SK-N-SH (cell line): ENCODE results near the gene RASGRF2. TPM values are rescaled to one million over a fixed set of nuclear protein-coding genes. Genes with fewer than 3 reads are reported as not detected.

Experiments
- CTCF ChIA-PET: fragments of 300-600, 350-600 bp; formaldehyde crosslinking; extraction: SDS; loops from one replicate; lab custom pipeline; 2021; lab: Yijun Ruan, JAX
- POLR2A ChIA-PET: fragments of 350-600 bp; sonication (Branson Sonifier 250); formaldehyde crosslinking; extraction: SDS; loops from one replicate; lab custom pipeline; 2020; ENCODE audit warnings: antibody characterized with exemption, inconsistent platforms; lab: Yijun Ruan, JAX
- DNase-seq: peaks from one replicate; pipeline ENCODE4 v3.0.0; 2012
- H2AFZ ChIP-seq: fragments of 200-600 bp; sonication (generic); 2 replicates; pipeline ENCODE4 v1.8.1; 2016; ENCODE audit warnings: antibody characterized with exemption, mild to moderate bottlenecking, low read depth
- H3F3A ChIP-seq: fragments of 200-600 bp; sonication (generic); replicated peaks from 2 replicates; pipeline ENCODE3; 2016; ENCODE audit warnings: antibody characterized with exemption, mild to moderate bottlenecking; ENCODE audit not compliant: insufficient read depth
- H3K27ac ChIP-seq, 2 experiments: fragments of 200-500 bp in 1 of 2; fragments of 200-600 bp in 1 of 2; sonication (Bioruptor generic) in 1 of 2; sonication (generic), shearing (Covaris generic) in 1 of 2; 2 replicates each; pipeline versions ENCODE4 v1.5.1 to v1.6.1; 2014 to 2016; ENCODE audit warnings: low read depth in 2 of 2, inconsistent platforms in 1 of 2, low read length in 1 of 2, mild to moderate bottlenecking in 1 of 2, mixed read lengths in 1 of 2
- H3K27me3 ChIP-seq: fragments of 200-600 bp; sonication (generic), shearing (Covaris generic); 2 replicates; pipeline ENCODE4 v1.6.1; 2016; ENCODE audit warnings: mixed run types; ENCODE audit not compliant: insufficient read depth
- H3K36me3 ChIP-seq, 2 experiments: fragments of 200-500 bp in 1 of 2; fragments of 200-600 bp in 1 of 2; sonication (Bioruptor generic) in 1 of 2; sonication (generic) in 1 of 2; replicated peaks in 1 of 2; 2 replicates each; pipeline versions ENCODE3 to v1.5.1; 2014 to 2016; ENCODE audit warnings: low read length in 1 of 2, mild to moderate bottlenecking in 1 of 2; ENCODE audit not compliant: insufficient read depth in 2 of 2, control insufficient read depth in 1 of 2
- H3K4me1 ChIP-seq, 2 experiments: fragments of 200-500 bp in 1 of 2; fragments of 200-600 bp in 1 of 2; sonication (Bioruptor generic) in 1 of 2; sonication (generic), shearing (Covaris generic) in 1 of 2; 2 replicates each; pipeline versions ENCODE4 v1.5.1 to v1.6.1; 2014 to 2016; ENCODE audit warnings: low read depth in 1 of 2, low read length in 1 of 2, mixed run types in 1 of 2; ENCODE audit not compliant: insufficient read depth in 2 of 2, control insufficient read depth in 1 of 2
- H3K4me2 ChIP-seq: fragments of 200-600 bp; sonication (generic), shearing (Covaris generic); 2 replicates; pipeline ENCODE4 v1.6.1; 2017; ENCODE audit warnings: mixed run types
- H3K4me3 ChIP-seq, 2 experiments: fragments of 200-500 bp in 1 of 2; fragments of 200-600 bp in 1 of 2; sonication (Bioruptor generic) in 1 of 2; sonication (generic), shearing (Covaris generic) in 1 of 2; 2 replicates each; pipeline versions ENCODE4 v1.5.1 to v1.8.1; 2014 to 2016; ENCODE audit warnings: low read depth in 2 of 2, inconsistent platforms in 1 of 2, low read length in 1 of 2, mild to moderate bottlenecking in 1 of 2, mixed read lengths in 1 of 2, moderate library complexity in 1 of 2
- H3K79me2 ChIP-seq: fragments of 200-600 bp; sonication (generic); 2 replicates; pipeline ENCODE4 v1.8.1; 2017; ENCODE audit warnings: mild to moderate bottlenecking; ENCODE audit not compliant: insufficient read depth
- H3K9ac ChIP-seq: fragments of 200-600 bp; sonication (generic); 2 replicates; pipeline ENCODE4 v1.6.1; 2017; ENCODE audit warnings: mixed run types
- H3K9me2 ChIP-seq: fragments of 200-600 bp; sonication (generic); 2 replicates; pipeline ENCODE4 v1.6.1; 2017; ENCODE audit warnings: mixed run types
- H3K9me3 ChIP-seq: fragments of 200-600 bp; sonication (generic); 2 replicates; pipeline ENCODE4 v1.6.1; 2017; ENCODE audit warnings: mixed run types, mild to moderate bottlenecking, moderate library complexity
- H4K20me1 ChIP-seq: fragments of 200-600 bp; sonication (generic); 2 replicates; pipeline ENCODE4 v1.6.1; 2017; ENCODE audit warnings: mild to moderate bottlenecking, mixed run types; ENCODE audit not compliant: insufficient read depth
- CTCF ChIP-seq: fragments of 200-600 bp; sonication (generic); IDR thresholded peaks from 2 replicates; pipeline ENCODE4 v1.6.1; 2017; ENCODE audit warnings: antibody characterized with exemption, mild to moderate bottlenecking, moderate library complexity
- EZH2phosphoT487 ChIP-seq: fragments of 200-600 bp; sonication (generic); IDR thresholded peaks from 2 replicates; pipeline ENCODE4 v1.6.1; 2017; ENCODE audit warnings: low read depth, mixed run types, mild to moderate bottlenecking, antibody characterized with exemption, moderate library complexity, borderline replicate concordance
- FOXM1 ChIP-seq: IDR thresholded peaks from 2 replicates; pipeline ENCODE4 v1.4.0; 2012; ENCODE audit warnings: low read depth, mild to moderate bottlenecking
- GABPA ChIP-seq: IDR thresholded peaks from 2 replicates; pipeline ENCODE4 v1.4.0; 2012; ENCODE audit warnings: low read depth, mild to moderate bottlenecking
- JUND ChIP-seq: IDR thresholded peaks from 2 replicates; pipeline ENCODE4 v1.4.0; 2012
- MAX ChIP-seq: IDR thresholded peaks from 2 replicates; pipeline ENCODE4 v1.4.0; 2012; ENCODE audit warnings: low read depth
- MEF2A ChIP-seq: IDR thresholded peaks from 2 replicates; pipeline ENCODE4 v1.4.0; 2012; ENCODE audit warnings: low read depth, borderline replicate concordance
- MXI1 ChIP-seq: IDR thresholded peaks from 2 replicates; pipeline ENCODE4 v1.6.1; 2012; ENCODE audit warnings: mild to moderate bottlenecking, low read depth, low read length, improper control_type of control experiment
- NFIC ChIP-seq: IDR thresholded peaks from 2 replicates; pipeline ENCODE4 v1.4.0; 2012; ENCODE audit warnings: borderline replicate concordance
- NRF1 ChIP-seq: IDR thresholded peaks from 2 replicates; pipeline ENCODE4 v1.6.1; 2012; ENCODE audit warnings: low read depth, mild to moderate bottlenecking, low read length
- POLR2AphosphoS5 ChIP-seq: IDR thresholded peaks from 2 replicates; pipeline ENCODE4 v1.6.1; 2012; ENCODE audit warnings: low read depth, low read length
- RCOR1 ChIP-seq: fragments of 150-350 bp; IDR thresholded peaks from 2 replicates; pipeline ENCODE4 v1.6.1; 2017; ENCODE audit warnings: antibody characterized with exemption, low read length
- RFX5 ChIP-seq: IDR thresholded peaks from 2 replicates; pipeline ENCODE4 v1.6.1; 2012; ENCODE audit warnings: mild to moderate bottlenecking, improper control_type of control experiment, low read length
- RXRA ChIP-seq: IDR thresholded peaks from 2 replicates; pipeline ENCODE4 v1.4.0; 2012; ENCODE audit warnings: low read depth, mild to moderate bottlenecking, borderline replicate concordance
- SMC3 ChIP-seq: IDR thresholded peaks from 2 replicates; pipeline ENCODE4 v1.6.1; 2012; ENCODE audit warnings: low read depth, low read length, improper control_type of control experiment
- USF1 ChIP-seq: IDR thresholded peaks from 2 replicates; pipeline ENCODE4 v1.4.0; 2012; ENCODE audit warnings: low read depth, borderline replicate concordance
- USF2 ChIP-seq: fragments of 150-350 bp; IDR thresholded peaks from 2 replicates; pipeline ENCODE4 v1.6.1; 2017; ENCODE audit warnings: antibody characterized with exemption, low read length, low read depth, borderline replicate concordance
- WGBS: methylation state at CpG from one replicate; pipeline ENCODE4 v1.1.6; 2017; ENCODE audit warnings: low lambda C conversion rate; 5-methylcytosine and 5-hydroxymethylcytosine counted together
- polyA plus RNA-seq, 3 experiments: library from polyadenylated mRNA; depleted of rRNA; stranded (reverse); fragments of >200 nt; gene quantifications; 2 replicates each; pipeline ENCODE4 v1.2.3, GENCODE V29; 2012
- TF ChIP-seq, protein P1 (sequence below): IDR thresholded peaks from 2 replicates; pipeline ENCODE4 v1.4.0; 2012; ENCODE audit warnings: low read depth, borderline replicate concordance
- TF ChIP-seq, protein P2 (sequence below): IDR thresholded peaks from 2 replicates; pipeline ENCODE4; 2012

The RASGRF2 gene
- polyA plus RNA-seq, 1 of the 3 experiments (the other 2 are of a cell fraction), result under 0.01 TPM

GRCh38 chr5:81226949-81227348 is 266.8 kb downstream of the RASGRF2 start:
- Histone ChIP-seq H3K4me2 (no peak overlapping the region), H2AFZ (no peak overlapping the region), H3K4me3 (no peak overlapping the region), H3F3A (no peaks in the 10 kb centered on the region), H3K4me1 (no peaks in the 10 kb centered on the region), H3K36me3 (no peaks in the 10 kb centered on the region), H3K27me3 (no peaks in the 10 kb centered on the region), H3K9me2 (no peaks in the 10 kb centered on the region; the same call in 1 of the 2 replicates), H3K27ac (no peak overlapping the region), H3K9me3 (no peaks in the 10 kb centered on the region), H3K9ac (no peak overlapping the region), H4K20me1 (no peaks in the 10 kb centered on the region), H3K79me2 (no peaks in the 10 kb centered on the region)
- POLR2A ChIA-PET, result no interaction called here
- TF ChIP-seq POLR2AphosphoS5 (no peak), RFX5 (no peak), USF1 (no peak), RXRA (no peak)
- TF ChIP-seq, protein P1, sequence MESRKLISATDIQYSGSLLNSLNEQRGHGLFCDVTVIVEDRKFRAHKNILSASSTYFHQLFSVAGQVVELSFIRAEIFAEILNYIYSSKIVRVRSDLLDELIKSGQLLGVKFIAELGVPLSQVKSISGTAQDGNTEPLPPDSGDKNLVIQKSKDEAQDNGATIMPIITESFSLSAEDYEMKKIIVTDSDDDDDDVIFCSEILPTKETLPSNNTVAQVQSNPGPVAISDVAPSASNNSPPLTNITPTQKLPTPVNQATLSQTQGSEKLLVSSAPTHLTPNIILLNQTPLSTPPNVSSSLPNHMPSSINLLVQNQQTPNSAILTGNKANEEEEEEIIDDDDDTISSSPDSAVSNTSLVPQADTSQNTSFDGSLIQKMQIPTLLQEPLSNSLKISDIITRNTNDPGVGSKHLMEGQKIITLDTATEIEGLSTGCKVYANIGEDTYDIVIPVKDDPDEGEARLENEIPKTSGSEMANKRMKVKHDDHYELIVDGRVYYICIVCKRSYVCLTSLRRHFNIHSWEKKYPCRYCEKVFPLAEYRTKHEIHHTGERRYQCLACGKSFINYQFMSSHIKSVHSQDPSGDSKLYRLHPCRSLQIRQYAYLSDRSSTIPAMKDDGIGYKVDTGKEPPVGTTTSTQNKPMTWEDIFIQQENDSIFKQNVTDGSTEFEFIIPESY, result no peak
- CTCF ChIA-PET, result interaction anchor here (1.2 kb wide), 1 partner anchor 73 kb away, joined by 3 read pairs; no protein-coding TSS in a partner anchor
- WGBS, result 58% methylated on average over 1 of the region's 1 CpG
- DNase-seq, result no peak

- no peaks in the 10 kb centered on the region for H3K9me3 ChIP-seq
- H3K27me3 ChIP-seq, result no peaks in the 10 kb centered on the region
- no peak overlapping the region for H3K4me3 ChIP-seq
- no peaks in the 10 kb centered on the region; the same call in 1 of the 2 replicates for H3K9me2 ChIP-seq
- peaks cover 0 to 3% of the 10 kb centered on the region in 2 experiments; a peak in 1 of 4 replicates for H3K4me1 ChIP-seq
- H3K4me2 ChIP-seq, result no peak overlapping the region
- H3K79me2 ChIP-seq, result no peaks in the 10 kb centered on the region
- DNase-seq, result no peak
- no peaks in the 10 kb centered on the region for H3F3A ChIP-seq
- H3K36me3 ChIP-seq, result no peaks in the 10 kb centered on the region
- no peak overlapping the region for H2AFZ ChIP-seq
- H4K20me1 ChIP-seq, result no peaks in the 10 kb centered on the region
- no peak overlapping the region for H3K27ac ChIP-seq
- H3K9ac ChIP-seq, result no peak overlapping the region
- 64% methylated on average over 4 of the region's 4 CpGs for WGBS
- TF ChIP-seq RFX5 (no peak), MXI1 (no peak), NRF1 (no peak), MEF2A (no peak), USF2 (no peak), MAX (no peak), NFIC (no peak), EZH2phosphoT487 (no peak), FOXM1 (no peak), GABPA (no peak), RXRA (no peak), SMC3 (no peak), JUND (no peak), RCOR1 (no peak), POLR2AphosphoS5 (no peak), CTCF (no peak)
- TF ChIP-seq, protein P2, sequence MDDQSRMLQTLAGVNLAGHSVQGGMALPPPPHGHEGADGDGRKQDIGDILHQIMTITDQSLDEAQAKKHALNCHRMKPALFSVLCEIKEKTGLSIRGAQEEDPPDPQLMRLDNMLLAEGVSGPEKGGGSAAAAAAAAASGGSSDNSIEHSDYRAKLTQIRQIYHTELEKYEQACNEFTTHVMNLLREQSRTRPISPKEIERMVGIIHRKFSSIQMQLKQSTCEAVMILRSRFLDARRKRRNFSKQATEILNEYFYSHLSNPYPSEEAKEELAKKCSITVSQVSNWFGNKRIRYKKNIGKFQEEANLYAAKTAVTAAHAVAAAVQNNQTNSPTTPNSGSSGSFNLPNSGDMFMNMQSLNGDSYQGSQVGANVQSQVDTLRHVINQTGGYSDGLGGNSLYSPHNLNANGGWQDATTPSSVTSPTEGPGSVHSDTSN, result no peak
- POLR2A ChIA-PET, result no interaction called here
- CTCF ChIA-PET, result interaction anchor here (1.2 kb wide), 1 partner anchor 15 kb away, joined by 4 read pairs; no protein-coding TSS in a partner anchor
Measured at GRCh38 chr5:81228084-81228483, 267.9 kb downstream of the RASGRF2 start.
